ENCODE data around the gene SCO1.
"Not testable (repeated sequence)": the region's sequence is repeated elsewhere in the genome, so short reads cannot be mapped to it uniquely, and the experiment has no call there.

SCO1 gene

DNA sequence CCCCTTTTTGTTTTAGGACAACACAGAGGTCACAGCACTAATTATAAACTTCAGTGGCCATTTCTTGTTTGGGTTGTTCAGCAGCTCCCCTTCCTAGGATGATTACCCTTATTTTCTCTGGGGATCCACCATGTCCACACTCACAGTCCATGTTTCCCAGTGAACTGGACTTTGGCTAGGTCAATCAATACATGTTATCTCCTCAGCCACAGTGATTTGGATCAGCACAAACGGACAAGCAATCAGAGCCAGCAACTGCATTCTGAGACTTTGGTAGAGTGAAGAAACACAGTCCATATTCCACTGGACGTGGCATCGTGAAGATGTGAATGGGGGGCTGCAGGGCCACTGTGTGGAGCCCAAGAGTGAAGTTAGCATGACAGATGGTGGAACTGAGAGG lies 27.9 kb upstream of the SCO1 start:
- no peak for DNase-seq (ENCODE audit: low read depth)

DNA sequence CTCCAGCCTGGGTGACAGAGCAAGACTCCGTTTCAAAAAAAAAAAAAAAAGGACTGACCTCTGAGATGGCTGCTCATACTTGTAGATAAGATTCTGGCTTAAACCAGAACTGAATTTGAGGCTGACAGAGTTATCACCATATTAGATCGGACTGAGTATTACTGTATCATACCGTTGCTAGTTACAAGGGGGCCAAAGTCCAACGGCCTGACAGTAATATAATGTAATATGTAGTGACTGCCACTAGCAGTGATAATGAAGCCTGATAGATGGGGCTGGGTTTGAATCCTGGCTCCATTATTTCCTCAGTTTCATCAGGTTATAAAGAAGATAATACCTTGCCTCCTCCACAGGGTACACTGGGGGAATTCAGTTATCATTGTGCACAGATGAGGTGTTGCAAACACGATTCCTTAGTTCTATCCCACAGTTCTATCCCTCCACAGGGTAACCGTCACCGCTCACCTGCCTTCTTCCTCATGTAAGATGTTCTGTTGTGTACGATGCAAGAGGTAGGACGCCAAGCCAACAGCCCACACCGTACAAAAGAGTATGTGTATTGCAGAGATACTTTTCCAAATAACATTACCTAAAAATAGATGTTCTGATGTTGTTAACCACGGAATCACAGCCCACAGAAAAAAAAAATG lies 27.3 kb upstream of the SCO1 start:
- no peak for DNase-seq (ENCODE audit: low read depth)

DNA sequence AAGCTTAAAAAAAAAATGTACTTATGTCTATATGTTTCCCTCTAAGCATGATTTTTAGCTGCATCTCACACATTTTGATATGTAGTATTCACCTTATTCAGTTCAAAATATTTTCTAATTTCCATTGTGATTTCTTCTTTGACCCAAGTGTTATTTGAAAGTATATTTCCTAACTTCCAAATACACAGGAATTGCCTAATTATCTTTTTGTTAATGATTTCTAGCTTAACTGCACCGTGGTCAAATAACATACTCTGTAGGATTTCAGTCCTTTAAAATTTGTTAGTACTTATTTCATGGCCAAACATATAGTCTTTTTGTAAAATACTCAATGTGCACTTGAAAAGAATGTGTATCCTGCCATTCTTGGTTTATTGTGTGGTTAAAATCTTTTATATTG lies 21.2 kb upstream of the SCO1 start:
- no peak for DNase-seq (ENCODE audit: low read depth)

DNA sequence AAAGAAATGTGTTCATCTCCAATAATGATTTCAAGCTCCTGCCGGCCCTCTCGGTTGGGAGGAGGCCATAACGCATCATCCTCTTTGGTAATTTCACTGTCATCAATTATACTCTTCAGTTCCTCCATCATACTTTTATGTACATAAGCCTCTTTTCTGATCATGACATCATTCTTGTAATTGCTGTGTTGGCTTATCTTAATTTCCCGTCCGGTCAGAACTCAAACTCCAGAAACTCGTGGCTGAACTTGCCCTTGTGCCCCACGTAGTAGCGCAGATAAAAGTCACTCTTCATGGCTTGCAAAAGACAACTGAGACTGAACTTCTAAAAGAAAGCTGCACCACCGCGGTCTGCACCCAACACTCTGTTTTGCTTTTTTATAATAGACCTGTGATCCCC lies 18.9 kb upstream of the SCO1 start:
- no peak for DNase-seq (ENCODE audit: low read depth)

DNA sequence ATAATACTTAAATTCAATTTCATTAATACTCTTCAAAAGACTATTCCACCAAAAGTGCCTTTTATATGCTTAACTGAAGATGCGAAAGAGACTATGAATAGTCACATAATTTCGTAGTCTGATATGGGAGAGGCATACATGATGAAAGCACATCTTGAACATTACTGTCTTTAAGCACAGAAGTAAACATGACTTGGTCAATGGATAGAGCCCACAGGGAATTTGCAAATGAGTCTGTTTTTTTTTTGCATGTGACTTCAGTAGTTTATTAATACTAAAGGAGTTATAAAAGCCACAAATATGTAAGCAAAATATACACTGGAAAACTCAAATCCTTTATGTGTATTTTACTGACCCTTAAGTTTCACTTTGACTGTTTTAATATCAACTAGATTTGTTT lies 16.0 kb upstream of the SCO1 start:
- no peak for DNase-seq (ENCODE audit: low read depth)

DNA sequence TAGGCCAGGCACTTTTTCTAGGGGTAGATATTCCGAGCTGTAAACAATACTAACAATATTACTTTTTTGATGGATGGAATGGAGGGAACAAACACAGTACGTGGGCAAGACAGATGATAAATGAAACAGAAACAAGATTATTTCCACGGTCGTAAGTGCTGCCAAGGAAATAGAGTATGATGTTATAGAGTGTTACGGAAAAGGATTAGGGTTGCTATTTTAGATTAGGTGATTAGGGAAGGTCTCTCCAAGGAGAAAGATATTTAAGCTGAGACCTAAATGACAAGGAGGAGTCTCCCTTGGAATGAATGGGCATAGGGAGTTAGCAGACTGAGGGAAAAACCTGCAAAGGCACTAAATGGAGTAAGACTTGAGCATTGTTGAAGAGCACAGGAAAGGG lies 8.4 kb upstream of the SCO1 start:
- no peak for DNase-seq (ENCODE audit: low read depth)

DNA sequence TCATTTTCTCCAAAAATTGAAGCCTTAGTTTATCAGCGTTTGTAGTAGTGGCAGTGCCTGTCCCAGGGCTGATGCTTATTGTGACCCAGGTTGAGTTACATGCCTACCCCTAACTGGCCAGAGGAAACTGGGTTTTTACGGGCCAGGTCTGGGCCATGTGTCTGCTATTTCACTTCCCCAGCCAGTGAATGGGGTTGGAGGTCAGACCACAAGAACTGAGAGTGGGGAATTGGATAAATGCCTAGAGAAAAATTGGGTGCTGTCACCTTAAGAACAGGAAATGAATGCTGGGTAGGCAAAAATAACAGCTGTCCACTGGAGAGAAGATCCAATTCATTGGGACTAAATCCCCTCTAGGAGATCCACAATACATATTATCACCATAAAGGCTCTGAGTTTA lies 5.2 kb upstream of the SCO1 start:
- no peak for DNase-seq (ENCODE audit: low read depth)

DNA sequence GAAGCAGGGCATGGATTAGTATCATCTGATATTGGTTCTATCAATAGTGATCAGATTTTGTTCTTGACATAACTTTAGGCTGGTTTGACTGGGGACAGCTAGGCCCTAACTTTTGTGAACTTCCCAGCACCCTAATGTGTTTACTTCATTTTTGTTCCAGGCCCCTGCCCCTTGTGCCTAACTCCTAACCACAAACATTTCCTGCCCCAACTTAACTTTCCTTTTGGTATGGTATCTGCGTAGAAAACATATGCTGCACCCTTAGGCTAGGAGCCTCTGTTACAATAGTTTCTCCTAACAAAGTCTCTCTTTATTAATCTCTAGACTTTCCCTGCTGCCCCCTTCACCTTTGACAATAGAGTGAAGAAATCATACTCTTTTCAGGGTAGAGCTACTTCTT lies 2.5 kb upstream of the SCO1 start:
- DNase-seq (ENCODE audit: low read depth): no peak

DNA sequence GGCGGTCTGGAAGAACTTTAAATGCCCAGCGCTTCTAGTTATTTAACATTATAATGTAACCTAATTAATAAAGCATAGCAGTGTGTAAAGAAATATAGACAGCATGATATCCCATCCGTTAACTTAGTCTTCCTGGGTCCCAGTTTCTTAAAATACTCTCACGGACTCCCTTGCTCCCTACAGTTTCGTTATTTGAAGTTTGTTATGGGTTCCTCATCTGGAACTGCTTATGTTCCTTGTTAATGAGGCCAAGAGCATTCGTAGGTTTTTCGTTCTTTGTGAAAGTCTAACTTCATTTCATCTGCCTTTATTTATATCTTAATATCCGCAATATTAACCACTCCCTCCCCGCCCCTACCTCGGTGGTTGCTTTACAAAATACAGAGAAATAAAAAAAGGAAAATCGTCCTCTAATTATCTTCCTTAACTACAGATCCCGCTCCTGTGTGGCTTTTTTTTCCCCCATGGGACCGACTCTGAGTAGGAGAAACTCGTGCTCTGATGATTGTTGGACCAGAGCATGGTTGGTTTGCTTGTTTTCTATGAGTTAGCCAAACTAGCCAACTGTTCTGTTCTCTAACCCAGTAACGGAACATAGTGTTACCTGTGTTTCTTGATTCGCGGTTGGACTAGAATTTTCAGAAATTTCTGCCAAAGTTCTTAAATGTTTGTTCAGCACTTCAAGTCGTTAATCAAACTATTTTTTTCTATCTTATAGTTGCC lies 924 bp upstream of the SCO1 start:
- no peak for DNase-seq (ENCODE audit: low read depth)

DNA sequence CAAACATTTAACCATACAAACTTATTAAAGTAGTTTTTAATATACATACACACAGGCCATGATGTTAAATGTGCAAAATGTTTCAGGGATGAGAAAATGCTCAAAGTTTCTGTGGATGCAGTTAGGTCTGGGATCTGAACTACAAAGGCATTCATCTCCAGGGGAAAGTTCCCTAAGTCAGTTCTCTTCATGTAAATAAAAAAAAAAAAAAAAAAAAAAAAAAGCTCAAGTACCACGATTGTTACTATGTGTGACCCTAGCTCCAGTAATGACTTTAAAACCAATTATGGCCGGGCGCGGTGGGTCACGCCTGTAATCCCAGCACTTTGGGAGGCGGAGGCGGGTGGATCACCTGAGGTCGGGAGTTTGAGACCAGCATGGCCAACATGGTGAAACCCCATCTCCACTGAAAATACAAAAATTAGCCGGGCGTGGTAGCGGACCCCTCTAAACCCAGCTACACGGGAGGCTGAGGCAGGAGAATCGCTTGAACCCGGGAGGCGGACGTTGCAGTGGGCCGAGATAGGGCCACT lies 1.4 kb downstream of the SCO1 start:
- DNase-seq (ENCODE audit: low read depth): not testable (repeated sequence)

DNA sequence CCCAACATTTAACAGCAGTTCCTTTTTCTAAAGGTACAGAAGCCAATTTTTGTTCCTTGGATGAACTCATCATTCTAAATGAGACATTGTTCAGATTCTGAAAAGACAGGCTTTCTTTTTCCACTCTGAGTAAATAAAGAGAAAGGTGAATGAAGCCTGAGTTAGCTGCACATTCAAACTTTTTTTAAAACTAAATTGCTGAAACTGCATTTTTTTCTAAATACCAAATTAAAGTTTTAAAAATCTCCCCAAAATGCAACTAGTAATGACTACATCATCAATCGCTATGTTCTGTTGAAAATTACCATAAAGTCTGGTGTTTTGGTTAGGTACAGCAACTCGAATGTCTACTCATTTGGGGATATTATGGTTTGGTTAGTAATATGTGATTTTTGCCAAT lies 9.8 kb downstream of the SCO1 start:
- DNase-seq (ENCODE audit: low read depth): no peak

DNA sequence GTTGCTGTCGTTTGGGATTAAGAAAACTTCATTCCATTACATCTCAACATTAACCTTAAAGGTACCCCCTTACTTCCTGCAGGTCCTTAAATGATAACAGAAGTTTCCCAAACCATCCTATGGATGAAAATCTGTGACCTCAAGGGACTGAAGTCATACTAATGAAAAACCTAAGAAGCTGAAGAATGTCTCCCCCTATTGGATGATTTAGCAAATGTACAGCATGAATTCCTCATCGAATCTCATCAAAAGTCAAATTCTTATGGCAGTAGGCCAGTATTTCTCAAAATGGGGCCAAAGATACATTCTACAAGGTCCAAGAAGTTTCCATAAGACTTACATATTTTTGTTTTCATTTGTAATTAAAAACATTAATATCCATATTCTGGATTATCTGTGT lies 13.5 kb downstream of the SCO1 start:
- DNase-seq (ENCODE audit: low read depth): no peak

DNA sequence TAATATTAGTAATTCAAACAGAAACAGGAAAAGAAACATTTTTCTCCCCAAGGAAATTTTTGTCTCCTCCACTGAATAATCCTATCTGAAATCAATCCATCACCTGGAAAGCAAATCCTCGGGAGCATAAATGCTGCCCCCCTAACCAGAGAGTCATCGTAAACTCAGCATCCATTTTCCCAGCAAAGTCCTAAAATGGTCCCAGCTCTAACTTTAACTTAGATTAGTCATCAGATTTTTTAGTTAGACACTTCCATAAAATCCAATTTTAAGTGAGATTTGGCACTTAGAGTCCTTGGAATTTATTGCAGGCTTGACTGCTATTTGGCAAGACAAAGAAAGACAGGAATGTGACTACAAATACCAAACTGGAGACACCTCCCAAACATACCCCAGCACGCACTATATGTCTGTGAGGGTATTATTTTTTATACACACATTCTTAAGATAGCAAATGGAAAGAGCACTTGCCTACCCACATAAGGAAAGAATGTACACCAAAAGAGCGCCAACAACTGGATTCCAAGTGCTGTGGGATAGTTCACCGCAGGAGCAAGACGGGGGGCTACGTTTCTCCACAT lies 15.4 kb downstream of the SCO1 start:
- no peak for DNase-seq (ENCODE audit: low read depth)

DNA sequence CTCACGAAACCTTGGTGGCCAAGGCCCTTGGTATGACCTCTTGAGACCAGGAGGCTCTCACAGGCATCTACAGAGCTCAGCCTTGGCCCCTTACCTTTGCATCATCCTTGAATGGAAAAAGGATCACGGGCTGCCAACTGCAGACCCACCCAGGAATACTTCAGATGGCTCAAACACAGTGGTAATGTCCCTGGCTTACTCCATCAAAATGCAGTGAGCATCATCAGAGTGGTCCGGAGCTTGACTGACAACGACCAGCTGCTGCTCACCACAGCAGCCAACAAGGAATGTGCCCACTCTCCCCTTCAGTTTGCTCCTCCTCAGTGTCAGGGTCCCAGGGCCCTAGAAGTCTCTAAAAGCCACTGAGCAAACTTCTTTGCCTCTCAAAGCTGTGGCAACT lies 22.6 kb downstream of the SCO1 start:
- DNase-seq (ENCODE audit: low read depth): no peak

DNA sequence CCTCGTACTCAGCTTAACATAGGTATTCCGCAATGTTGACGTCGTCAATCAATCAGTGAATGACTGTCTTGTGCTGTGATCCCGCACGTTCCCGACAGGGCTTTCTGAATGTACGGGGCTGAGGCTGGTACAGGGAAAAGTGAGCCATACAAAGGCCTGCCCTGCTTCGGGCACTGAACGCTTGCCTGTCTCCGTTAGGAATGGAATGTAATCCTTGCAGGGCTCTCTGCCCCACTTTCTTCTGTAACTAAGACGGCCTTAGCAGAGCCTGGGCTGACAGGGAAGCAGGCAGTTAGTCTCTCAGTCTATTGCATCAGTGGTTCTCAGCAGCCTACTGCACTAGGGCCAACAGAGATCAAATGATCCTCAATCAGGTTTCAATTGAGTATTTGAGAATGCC lies 24.0 kb downstream of the SCO1 start:
- no peak for DNase-seq (ENCODE audit: low read depth)

DNA sequence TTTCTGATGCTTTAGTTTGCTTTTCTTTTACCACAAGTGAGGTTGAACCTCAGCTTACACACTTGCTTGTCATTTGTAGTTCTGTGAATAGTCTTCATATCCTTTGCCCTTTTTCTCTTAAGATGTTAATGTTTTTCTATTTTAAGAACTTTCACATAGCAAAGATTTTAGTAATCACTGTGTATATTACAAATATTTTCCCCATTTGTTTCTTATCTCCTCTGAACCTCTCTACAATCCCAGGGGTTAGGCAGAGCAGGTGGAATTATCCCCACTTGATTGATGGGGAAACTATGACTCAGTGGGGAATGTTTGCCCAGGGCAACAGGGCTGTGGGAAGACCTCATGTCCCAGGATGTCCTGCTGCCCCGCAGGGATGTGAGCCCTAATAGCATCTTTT lies 28.6 kb downstream of the SCO1 start:
- DNase-seq (ENCODE audit: low read depth): no peak

DNA sequence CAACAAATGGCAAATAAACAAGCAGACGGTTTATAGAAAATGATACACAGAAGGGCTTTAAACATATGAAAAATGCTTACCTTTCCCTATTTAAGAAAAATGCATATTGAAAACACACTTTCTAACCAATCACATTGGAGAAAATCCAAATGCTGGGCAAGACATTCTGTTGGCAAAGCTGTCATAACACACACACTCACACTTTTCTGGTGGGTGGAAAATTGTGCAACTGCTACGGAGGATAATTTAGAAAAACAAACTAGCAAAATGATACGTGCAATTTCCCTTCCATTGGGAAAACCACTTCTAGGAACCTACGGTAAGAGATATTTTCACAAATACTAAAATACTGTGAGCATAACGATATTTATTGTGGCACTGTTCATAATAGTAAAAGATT lies 30.4 kb downstream of the SCO1 start:
- no peak for DNase-seq (ENCODE audit: low read depth)

DNA sequence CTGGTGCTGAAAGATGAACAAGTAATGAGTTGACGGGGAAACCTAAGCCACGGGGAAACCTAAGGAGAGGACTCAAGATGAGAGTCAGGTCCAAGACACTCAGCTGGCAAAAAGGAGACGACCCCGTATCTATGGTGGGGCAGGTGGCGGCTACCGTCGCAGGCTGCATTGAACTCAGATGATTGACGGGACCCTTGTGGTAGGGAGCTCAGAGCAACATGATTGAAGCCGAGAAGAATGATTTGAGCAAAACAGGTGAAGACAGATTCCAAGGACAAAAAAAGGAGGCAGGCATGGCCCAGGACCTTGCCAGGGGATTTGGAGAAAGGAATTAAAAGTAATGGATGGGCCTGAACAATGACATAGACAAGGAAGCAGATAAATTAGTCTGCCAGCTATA lies 32.8 kb downstream of the SCO1 start:
- DNase-seq (ENCODE audit: low read depth): no peak

DNA sequence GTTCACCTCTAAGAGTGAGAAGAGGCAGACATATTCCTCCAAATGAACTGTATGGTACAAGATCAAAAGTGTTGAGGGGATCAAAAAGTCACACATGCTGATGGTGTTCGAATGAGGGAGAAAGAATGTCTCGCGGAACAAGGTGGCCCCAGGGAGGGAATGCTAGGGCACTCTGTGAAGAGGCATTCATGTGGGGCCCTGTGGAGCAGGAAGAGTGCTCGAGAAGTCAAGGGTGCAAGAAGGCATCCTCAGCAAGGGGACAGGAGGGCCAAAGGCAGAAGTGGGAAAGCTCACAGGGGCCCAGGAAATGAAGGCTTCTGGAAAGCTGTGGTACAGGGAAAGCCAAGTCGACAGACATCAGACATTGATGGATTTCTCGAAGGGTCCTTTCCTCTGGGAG lies 34.1 kb downstream of the SCO1 start:
- DNase-seq (ENCODE audit: low read depth): no peak

DNA sequence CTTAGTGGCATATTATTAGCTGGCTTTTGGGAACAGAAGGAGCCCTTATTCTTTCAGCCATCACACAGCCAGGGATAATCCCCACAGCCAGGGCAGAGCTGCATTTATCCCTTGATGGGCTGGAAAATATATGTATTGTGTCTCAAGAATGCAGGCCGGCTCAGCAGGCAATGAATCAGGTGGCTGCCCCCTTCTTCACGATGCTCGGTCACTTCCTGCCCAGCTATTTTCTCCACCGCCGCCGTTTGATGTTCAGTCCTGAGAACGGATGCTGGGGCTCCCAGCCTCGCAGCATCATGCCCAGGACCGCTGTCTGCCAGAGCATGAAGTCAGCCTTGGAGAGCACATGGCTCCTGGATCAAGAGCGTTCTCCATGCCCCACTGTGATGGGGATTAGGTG lies 35.9 kb downstream of the SCO1 start:
- no peak for DNase-seq (ENCODE audit: low read depth)

DNA sequence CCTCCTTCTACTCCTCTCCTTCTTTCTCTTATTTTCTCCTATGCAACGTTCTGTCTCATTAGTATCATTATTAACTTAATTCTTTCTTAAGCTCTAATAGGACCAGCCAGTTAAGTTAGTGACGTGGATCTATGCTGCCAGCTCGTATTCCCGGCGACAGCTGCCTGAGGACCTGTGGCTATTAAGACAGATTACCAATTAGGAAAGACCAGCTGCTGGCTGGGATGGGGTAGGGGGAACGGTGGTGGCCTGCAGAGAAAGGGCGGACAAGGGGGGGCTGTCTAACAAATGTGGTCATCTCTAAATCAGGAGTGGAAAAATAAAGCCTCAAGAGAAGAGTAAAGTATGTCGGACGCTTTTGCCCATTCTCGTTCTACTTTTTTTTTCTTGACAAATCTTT lies 39.5 kb downstream of the SCO1 start:
- no peak for DNase-seq (ENCODE audit: low read depth)

DNA sequence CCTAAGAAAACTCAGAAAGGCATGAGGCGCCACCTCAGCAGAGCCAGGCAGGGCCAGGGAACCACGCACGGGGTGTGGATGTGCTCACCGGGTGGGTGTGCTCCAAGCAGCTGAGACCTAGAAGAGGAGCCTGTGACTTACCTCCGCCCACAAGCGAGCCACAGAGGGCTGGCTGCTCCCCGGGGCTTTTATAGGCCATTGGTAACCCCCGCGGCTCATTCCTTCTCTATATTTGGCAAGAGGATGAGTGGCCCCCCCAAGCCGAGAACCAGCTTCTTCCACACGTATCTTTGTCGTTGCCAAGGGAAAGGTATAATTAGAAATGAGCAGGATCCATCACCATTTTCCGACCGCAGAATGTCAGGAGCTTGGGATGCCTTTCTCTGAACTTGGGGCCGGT lies 40.2 kb downstream of the SCO1 start, which contains the start of gene MYH3:
Gene MYH3 (minus strand): TSS at position 162 of the 400 bp plus-strand sequence. CDS start 2,245 bp downstream, outside the sequence.
- no peak for DNase-seq (ENCODE audit: low read depth)

DNA sequence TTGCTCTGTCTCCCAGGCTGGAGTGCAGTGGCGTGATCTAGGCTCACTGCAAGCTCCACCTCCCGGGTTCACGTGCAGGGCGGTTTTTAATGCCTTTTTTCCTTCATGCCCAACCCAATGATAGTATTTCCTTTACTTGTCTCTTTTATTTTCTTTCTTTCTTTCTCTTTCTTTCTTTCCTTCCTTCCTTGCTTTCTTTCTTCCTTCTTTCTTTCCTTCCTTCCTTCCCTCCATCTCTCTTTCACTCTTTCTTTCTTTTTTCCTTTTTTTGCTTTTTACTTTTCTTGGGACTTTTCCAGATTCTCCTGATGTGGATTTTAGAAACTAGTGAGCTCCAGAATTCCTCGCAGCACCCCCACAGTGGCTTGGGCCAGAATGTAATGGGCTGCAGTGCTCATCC lies 43.3 kb downstream of the SCO1 start:
- no peak for DNase-seq (ENCODE audit: low read depth)

Data from stimulated activated CD4-positive, alpha-beta T cell treated with anti-CD3 and anti-CD28 coated beads, Interleukin-2, amount 100 ng/mL, for 4 hours (primary cell).